Kidney glomerular epithelial cell (primary cell): ENCODE results near the gene WWOX.
"Not testable (repeated sequence)": the region's sequence is repeated elsewhere in the genome, so short reads cannot be mapped to it uniquely, and the experiment has no call there.

Experiments
- DNase-seq: peaks from one replicate; lab custom pipeline; 2025; lab: John Stamatoyannopoulos, UW

Gene WWOX

GRCh38 chr16:79026117-79026516 is 926.7 kb downstream of the WWOX start:
- DNase-seq, result no peak

DNA sequence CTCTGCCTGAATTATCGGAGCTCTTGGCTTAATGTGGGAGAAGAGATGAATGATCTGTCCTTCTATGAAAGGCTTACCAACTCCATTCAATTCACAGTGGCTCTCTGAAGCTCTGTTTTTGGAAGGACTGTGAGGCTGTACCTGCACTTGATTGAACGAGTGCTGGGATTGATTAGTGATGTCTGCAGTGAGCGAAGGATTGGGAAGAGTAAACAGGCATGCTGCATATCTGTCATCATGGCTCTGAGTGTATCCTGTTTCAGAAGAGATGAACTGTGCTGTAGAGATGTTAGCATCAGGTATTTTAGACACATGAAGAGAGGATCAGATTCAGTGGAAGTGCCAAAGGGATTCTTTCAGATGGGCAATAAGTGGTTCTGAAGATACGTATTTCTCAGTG is 937.1 kb downstream of the WWOX start:
- no peak for DNase-seq

DNA sequence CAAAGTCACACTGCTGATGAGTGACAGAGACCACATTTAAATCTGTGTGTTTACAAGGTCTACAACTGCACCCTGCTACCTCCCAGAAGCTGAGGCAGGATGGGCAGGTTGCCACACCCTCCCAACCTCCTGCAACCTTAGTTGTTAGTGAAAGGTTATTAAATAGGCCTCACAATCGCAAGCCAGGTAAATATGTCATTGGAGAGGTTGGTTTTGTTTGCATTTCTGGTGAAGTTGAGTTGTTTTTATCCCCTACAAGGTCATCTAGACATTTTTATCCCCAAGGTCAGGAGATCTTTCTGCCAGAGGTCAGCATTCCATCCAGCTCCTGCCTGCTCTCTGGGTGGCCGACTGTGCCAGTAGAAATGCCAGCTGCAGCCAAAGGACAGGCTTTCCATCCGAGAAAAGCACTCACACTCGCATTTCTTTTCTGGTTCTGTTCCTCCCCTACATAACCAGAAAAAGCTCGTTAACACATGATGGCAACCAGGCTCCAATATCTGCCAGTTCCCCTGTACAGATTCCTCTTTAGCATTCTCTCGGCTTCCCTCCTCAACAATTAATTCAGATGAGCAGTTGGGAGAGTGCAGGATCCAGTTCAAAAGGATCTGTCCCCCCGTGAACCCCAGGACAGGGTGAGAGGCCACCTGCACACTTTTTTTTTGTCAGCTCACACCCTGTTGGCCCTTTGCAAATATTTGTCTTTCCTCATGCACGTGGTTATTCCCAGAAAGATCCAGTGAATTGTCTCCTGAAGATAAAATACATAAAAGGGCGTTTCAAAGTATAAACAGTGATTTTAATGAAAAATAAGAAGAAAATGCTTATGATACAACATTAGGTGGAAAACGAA is 938.3 kb downstream of the WWOX start:
- no peak for DNase-seq

GRCh38 chr16:79041206-79041605 is 941.8 kb downstream of the WWOX start:
- no peak for DNase-seq

- DNase-seq, result no peak
Measured at GRCh38 chr16:79042141-79042540, 942.7 kb downstream of the WWOX start.

DNA sequence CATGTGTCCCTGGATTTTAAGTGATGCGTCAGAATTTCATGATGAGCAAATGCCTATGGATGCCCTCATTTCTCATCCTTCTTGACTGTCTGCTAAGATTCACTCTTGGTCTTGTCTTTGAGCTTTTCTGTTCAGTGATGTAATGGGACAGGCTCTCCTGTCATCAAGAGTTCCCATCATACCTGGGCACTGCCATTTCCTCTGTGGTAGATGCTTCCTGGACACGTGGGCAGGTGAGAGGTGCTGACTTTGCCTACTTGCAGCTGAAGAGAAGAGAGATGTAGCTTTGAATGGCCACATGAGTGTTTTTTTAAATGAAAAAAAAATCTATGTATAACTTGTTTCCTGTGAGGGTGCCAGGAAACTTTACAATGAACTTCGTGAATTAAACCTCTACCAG is 943.4 kb downstream of the WWOX start:
- no peak for DNase-seq

GRCh38 chr16:79045191-79045590 is 945.7 kb downstream of the WWOX start:
- DNase-seq, result no peak

GRCh38 chr16:79047337-79047736 is 947.9 kb downstream of the WWOX start:
- DNase-seq, result no peak

- no peak for DNase-seq
Measured at GRCh38 chr16:79049040-79049439, 949.6 kb downstream of the WWOX start.

DNA sequence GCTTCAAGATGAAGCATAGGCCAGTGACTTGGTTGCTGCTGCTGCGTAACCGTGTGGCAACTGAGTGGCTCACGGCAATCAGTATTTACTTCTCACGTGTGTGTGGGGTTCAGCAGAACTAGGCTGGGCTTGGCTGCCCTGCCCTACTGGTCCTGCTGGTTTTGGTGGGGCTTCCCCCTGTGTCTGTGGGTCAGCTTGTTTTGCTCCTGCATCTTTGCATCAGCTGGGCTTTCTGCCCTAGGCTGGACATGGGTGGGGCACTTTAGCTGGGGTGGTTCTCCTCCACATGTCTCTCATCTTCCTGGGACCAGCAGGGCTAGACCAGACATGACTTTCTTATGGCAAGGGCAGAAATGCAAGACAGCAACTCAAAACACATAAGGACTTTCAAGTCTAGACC is 950.6 kb downstream of the WWOX start:
- DNase-seq, result no peak

GRCh38 chr16:79051313-79051712 is 951.9 kb downstream of the WWOX start:
- DNase-seq, result no peak

DNA sequence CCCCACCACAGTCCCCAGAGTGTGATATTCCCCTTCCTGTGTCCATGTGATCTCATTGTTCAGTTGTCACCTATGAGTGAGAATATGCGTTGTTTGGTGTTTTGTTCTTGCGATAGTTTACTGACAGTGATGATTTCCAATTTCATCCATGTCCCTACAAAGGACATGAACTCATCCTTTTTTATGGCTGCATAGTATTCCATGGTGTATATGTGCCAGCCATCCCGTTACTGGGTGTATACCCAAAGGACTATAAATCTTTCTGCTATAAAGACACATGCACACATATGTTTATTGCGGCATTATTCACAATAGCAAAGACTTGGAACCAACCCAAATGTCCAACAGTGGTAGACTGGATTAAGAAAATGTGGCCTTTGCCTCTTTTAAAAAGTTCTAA is 952.7 kb downstream of the WWOX start:
- not testable (repeated sequence) for DNase-seq

DNA sequence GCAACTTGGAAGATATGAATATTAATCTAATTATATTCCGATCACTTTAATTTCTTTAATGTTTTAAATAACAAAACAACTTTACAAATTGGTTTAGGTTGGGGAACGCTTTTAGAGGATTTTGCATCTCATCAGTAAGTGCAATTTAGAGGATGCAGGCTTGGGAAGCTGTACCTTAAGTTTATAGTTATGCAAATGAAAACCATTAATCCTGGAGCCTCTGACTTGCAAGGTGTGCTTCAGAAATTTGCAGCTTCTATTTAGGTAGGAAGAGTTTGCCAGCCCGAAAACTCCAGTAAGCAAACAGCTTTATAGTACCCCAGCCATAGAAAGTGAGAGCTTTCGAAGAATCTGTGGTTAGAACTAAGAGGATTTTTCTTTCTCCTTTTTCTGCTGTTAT is 954.1 kb downstream of the WWOX start:
- no peak for DNase-seq

DNA sequence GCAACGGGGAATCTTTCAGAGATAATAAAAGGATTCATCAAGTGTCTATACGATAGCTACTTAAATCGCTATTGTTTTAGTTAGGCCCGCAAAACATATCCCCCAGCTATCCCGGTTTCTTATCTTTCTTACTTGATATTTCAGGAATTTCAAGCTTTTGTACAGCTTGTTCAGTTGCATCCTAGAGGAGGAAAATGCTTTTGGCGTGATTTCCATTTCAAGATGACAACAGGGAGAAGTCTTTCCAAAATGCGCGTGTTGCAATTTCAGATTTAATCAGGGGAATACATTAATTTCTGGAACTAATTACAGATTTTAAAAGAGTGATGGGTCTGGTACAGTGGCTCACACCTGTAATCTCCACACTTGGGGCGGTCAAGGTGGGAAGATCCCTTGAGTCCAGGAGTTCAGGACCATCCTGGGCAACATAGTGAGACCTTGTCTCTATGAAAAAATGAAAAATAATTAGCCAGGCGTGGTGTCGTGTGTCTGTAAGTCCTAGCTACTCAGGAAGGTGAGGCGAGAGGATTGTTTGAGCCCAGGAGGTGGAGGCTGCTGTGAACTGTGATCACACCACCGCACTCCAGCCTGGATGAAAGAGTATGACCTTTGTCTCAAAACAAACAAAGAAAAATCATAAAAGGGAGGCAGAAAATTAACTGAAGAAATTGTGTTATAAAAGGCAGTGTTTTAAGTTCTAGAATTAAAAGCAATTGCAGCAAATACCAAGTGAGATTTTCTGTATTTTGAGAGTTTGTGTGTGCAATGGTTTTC is 954.9 kb downstream of the WWOX start:
- DNase-seq, result no peak

DNA sequence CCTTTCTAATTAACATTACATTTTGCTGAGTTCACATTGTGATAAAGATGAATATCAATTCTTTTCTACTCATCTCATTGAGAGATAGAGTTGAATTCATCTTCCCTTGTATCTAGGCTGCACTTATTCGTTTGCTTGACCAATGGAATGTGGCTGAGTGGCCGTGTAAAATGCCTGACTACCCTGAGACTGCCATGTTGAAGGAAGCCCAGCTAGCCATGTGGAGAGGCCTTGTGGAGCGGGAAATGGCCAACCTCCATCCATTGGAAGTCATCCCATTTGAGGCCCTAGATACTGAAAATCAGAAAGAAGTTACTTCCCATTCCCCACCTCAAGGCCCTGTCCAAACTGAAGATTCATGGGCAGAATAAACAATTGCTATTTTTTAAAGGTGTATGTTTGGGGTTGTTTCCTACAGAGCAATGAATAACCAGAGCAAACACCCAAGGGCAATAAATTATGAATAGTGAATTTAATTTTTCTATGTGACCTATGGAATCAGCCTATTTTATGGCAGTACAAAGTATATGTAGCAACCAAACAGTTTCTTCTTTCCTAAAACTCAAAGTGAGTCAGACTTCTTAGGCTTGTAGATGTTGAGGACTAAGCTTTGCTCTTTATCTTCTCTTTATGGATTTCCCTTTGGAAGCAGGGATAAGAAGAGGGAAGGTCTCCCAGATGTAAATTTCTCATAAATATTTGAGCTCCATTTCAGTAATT is 956.0 kb downstream of the WWOX start:
- DNase-seq, result no peak

DNA sequence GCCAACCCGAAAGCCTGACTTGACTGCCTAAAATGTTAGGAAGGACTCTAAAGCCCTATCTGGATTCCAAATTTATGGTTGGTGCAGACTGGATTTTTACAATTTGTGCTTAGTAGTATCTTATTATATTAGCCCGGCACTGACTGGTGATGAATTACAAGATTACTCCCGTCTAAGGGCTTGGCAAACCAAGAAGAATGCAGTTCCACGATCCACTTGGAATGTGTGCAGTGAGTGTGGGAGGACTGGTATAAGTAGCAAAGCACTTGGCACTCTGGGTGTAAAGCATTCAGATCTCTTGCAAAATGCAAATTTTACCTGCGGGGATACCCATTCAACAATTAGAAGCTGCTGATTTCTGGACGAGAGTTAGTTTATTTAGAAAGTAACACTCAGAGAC is 961.7 kb downstream of the WWOX start:
- peak; percentile 47 for DNase-seq

GRCh38 chr16:79062336-79062735 is 962.9 kb downstream of the WWOX start:
- DNase-seq, result no peak

DNA sequence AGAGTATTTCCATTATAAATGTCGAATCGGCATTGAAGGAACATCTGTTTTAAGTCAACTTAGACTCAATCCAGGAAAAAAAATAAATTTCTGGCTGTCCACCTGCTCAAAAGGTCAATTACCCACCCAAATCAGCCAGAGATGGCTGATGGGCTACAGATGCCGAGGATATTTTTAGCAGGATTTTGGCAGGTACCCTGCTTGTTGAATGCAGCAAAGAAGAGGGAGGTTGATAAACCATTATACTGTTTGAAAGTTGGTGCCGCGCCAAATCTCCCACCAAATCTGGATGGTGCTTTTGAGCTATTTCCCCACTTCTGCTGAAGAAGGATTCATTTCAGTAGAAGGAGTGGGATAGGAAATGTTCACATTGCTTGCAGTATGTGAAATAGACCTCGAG is 963.4 kb downstream of the WWOX start:
- DNase-seq, result no peak

- DNase-seq, result no peak
Measured at GRCh38 chr16:79064256-79064972, 965.0 kb downstream of the WWOX start.

GRCh38 chr16:79066561-79066960 is 967.1 kb downstream of the WWOX start:
- DNase-seq, result no peak

DNA sequence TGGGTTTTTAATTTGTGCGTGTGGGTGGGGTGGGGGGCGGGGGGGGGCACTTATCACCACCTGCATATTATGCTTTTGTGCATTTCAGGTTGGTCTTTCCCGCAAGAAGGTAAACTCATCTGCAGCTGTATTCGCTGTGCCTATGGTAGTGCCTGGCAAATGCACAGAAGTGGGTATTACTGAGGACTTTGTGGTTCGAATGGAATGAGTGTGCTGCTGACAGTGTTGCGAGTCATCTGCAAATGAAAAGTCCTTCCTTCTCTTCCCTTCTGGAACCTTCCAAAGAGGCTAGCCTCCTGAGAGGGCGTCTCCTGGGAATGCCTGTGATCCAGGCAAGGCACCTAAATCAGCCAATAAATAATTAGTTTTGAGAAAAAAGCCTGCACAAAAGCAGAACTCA is 968.1 kb downstream of the WWOX start:
- DNase-seq, result peak; percentile 26

DNA sequence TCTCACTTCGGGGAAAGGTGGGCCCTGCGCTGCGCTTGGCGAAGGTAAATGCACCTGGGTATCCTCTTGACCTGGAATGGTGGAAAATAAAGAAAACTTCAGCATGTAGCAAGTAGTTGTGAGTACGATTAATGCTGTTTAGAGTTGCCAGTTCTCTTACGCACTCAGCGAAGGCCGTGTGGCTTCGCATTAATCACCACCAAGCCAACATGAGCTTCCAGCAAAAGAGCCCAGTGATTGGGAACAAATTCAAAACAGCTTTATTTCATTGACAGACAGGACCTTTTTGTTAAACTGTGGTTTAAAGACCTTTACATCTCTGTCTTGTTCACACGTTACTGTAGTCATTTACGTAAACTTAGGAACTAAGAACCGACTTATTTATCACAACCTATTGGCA is 969.7 kb downstream of the WWOX start:
- DNase-seq, result no peak
